NCI-H2171 treated with DMSO at 0.1 percent for 48 hours (cell line): ENCODE results near the gene DAGLB.
A peak's percentile ranks its signal among the peaks of the same experiment; 100 is the strongest.
"Not testable (repeated sequence)": the region's sequence is repeated elsewhere in the genome, so short reads cannot be mapped to it uniquely, and the experiment has no call there.

Source experiments
- DNase-seq: peaks from one replicate; lab custom pipeline; 2025; lab: John Stamatoyannopoulos, UW

Gene DAGLB

GRCh38 chr7:6430271-6430940 lies 17.3 kb downstream of the DAGLB start:
- no peak for DNase-seq

- DNase-seq, result no peak
Observed at GRCh38 chr7:6425948-6426347, 21.8 kb downstream of the DAGLB start.

GRCh38 chr7:6423942-6424701 lies 23.6 kb downstream of the DAGLB start:
- no peak for DNase-seq

GRCh38 chr7:6422926-6423632 lies 24.7 kb downstream of the DAGLB start:
- DNase-seq, result no peak

- no peak for DNase-seq
Observed at GRCh38 chr7:6422095-6422494, 25.7 kb downstream of the DAGLB start.

- peak; percentile 28 for DNase-seq
Observed at GRCh38 chr7:6420680-6421079, 27.1 kb downstream of the DAGLB start.

- no peak for DNase-seq
Observed at GRCh38 chr7:6419310-6419773, 28.4 kb downstream of the DAGLB start.

GRCh38 chr7:6417408-6417807 lies 30.3 kb downstream of the DAGLB start:
- no peak for DNase-seq

- no peak for DNase-seq
Observed at GRCh38 chr7:6416516-6417145, 31.1 kb downstream of the DAGLB start.

GRCh38 chr7:6413637-6414036 lies 34.1 kb downstream of the DAGLB start:
- no peak for DNase-seq

GRCh38 chr7:6409944-6410693 lies 37.6 kb downstream of the DAGLB start:
- no peak for DNase-seq

GRCh38 chr7:6409091-6409490 lies 38.7 kb downstream of the DAGLB start:
- no peak for DNase-seq

GRCh38 chr7:6407434-6407833 lies 40.3 kb downstream of the DAGLB start:
- no peak for DNase-seq

- DNase-seq, result no peak
Observed at GRCh38 chr7:6406121-6406520, 41.6 kb downstream of the DAGLB start.

GRCh38 chr7:6403907-6404306 lies 43.8 kb downstream of the DAGLB start:
- DNase-seq, result no peak

- DNase-seq, result no peak
Observed at GRCh38 chr7:6402741-6403140, 45.0 kb downstream of the DAGLB start.

- no peak for DNase-seq
Observed at GRCh38 chr7:6402041-6402440, 45.7 kb downstream of the DAGLB start.

GRCh38 chr7:6401536-6401935 lies 46.2 kb downstream of the DAGLB start:
- no peak for DNase-seq

GRCh38 chr7:6400243-6401105 lies 47.3 kb downstream of the DAGLB start:
- DNase-seq, result not testable (repeated sequence)

GRCh38 chr7:6399351-6399750 lies 48.4 kb downstream of the DAGLB start:
- DNase-seq, result no peak

- DNase-seq, result no peak
Observed at GRCh38 chr7:6398943-6399342, 48.8 kb downstream of the DAGLB start.
